GM12864 (cell line): ENCODE measurements around the gene FRMD4A.

ENCODE experiments used
- DNase-seq: peaks from one replicate; pipeline ENCODE4 v3.0.0-alpha.2; 2011; ENCODE audit warnings: low read depth
- H3K4me3 ChIP-seq: 2 replicates; pipeline ENCODE4 v1.5.1; 2011; ENCODE audit warnings: mild to moderate bottlenecking, low read depth, low read length, control low read depth
- CTCF ChIP-seq: IDR thresholded peaks from 2 replicates; pipeline ENCODE4 v1.5.1; 2011; ENCODE audit warnings: low read depth, mild to moderate bottlenecking, moderate library complexity, low read length, control low read depth, inconsistent platforms; ENCODE audit errors: missing control alignments

The FRMD4A gene

DNA sequence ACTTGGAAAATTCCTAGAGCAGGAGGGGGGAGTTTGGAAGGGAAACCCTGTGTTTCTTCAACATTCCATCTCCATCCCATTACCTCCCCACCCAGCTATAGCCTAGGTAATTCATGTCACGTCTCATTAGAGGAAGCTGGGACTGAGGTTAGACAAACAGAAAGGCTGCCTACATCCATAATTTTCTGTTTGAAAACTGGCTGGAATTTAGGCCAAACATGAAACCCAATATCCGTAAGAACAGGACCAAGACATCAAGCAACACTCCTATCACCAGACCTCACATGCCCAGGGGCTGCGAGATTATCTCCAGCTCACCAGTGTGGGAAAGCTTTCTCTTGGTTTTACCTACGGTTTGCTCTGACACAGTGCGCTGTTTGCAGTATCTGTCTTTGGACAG lies 316.3 kb downstream of the FRMD4A start:
- no peak overlapping the region for H3K4me3 ChIP-seq
- no peak for DNase-seq
- TF ChIP-seq CTCF = no peak

GRCh38 chr10:14010769-14011574 lies 319.8 kb downstream of the FRMD4A start:
- no peak overlapping the region for H3K4me3 ChIP-seq
- DNase-seq = no peak
- no peak for TF ChIP-seq CTCF

- no peak for DNase-seq
- peak overlapping the region; percentile 54; the same call in 1 of the 2 replicates for H3K4me3 ChIP-seq
Observed at GRCh38 chr10:14010101-14010558, 320.6 kb downstream of the FRMD4A start.

DNA sequence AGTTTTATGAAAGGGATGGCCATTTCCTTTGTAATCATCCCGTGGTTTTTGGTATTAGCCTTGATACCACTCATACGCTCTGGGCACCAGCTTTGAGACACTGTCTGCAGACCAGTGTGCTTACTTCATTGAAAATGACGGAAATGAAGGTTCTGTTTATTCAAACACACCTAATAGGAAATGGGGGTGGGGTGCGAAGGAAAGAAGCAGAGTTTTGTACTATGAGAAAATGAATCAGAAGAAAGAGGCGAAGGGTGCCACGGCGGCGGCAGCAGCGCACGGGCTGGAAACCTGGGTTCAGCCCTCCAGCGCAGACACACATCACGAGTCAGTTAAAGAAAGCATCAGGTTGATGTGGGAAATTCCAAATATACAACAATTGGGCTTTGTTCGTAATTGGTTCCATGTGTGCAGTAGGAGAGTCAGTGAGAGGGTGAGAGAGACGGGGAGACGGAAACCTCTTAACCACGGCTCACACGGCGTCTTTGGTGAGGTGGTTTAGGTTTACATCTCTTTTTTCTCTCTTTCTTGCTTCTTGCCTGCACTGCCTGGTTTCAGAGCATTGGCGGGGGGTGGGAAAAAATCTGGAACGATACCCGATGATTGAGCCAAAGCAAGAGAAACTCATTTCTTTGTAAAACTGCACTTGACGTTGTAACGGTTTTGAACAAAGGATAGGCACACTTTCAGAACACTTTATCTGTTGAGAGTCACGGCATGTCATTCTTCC lies 321.2 kb downstream of the FRMD4A start:
- peak overlapping the region; percentile 54 for H3K4me3 ChIP-seq
- DNase-seq = peak; percentile 72
- TF ChIP-seq CTCF = no peak

More at GRCh38 chr10:14010101-14010558, 320.6 kb downstream of the FRMD4A start:
- no peak for TF ChIP-seq CTCF

DNA sequence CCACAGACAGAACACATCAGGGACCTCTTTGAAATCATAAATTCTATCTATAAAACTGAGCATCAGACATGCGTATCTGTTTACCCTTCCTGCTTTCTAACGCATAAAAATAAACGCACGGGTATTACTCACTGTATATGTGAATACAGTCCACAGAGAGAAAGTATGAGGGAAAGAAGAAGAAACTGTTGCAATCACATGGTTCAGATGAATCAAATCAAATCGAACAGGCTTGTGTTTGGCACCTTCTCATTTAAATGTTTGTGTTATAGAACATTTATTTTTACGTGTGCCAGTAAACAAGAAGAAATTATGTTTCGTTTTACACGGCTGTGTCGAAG lies 322.0 kb downstream of the FRMD4A start:
- peak overlapping the region; percentile 54; the same call in 1 of the 2 replicates for H3K4me3 ChIP-seq
- no peak for TF ChIP-seq CTCF
- no peak for DNase-seq

DNA sequence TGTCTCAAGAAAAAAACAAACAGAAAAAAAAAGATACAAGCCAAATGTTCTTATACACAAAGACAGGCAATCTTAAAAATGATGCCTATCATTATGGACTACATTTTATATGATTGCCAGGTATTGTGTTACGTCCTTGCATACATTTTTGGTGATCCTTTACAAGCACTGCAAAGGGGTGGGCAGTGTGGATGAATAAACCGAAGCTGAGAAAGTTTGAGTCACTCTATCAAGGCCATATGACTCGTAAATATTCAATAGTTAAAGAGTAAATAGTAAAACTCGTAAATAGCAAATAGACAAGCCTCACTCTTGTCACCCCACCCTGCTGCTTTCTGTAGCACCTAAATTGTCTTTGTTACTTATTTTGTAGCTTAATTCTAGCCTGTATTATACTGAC lies 326.2 kb downstream of the FRMD4A start:
- DNase-seq = no peak
- no peak overlapping the region for H3K4me3 ChIP-seq
- no peak for TF ChIP-seq CTCF
